ENCODE data around the gene PLLP. TPM values are rescaled to one million over a fixed set of nuclear protein-coding genes. Genes with fewer than 3 reads are reported as not detected.

Gene PLLP
- total RNA-seq, 4 donors from 2014 or later: 3.6 to 10.7 (median 6.4) TPM

DNA sequence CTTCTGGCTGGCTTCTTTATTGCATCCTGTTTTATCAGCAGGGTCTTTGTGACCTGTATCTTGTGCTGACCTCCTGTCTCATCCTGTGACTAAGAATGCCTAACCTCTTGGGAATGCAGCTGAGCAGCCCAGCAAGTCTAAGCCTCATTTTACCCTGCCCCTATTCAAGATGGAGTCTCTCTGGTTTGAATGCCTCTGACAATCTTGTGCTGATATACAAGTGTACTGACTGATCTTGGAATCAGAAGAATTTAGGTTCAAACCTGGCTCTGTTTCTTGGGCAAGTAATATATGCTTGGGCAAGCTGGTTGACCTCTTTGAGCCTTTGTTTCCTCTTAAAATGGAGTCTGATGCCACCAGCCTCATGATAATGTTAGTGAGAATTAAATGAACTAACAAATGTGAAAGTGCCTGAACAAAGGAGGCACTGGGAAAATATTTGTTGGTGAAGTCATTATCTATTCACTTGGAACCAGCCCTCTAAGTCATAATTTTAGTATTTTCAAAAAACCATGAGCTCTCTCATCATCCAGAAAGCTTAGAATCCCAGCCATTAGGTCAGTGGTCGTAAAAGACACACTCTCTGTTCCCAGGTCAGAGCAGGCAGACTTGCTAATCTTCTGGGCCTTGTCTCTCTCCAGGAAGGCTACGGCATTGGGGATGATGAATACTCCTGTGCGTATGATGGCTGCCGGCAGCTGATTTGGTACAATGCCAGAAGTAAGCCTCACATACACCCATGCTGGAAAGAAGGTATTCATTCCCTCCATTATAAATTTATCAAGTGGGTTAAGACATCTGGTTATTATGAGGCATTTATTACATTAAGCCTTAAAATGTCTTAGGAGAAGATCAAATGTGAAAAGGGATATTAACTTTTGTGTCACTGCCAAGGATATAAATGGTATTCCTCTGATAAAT lies 57.5 kb downstream of the PLLP start:
- Histone ChIP-seq H3K27me3 (no peaks in the 10 kb centered on the region), H3K27ac (replicated peaks in 1 of 4) (no peak overlapping the region), H3K9me3 (no peaks in the 10 kb centered on the region), H3K4me3 (no peak overlapping the region), H3K36me3 (peaks cover 43 to 98% (median 92%) of the 10 kb centered on the region in 4 donors), H3K4me1 (no peaks in the 10 kb centered on the region)
- intact Hi-C loops (cut with DNase I): no loop called here
- 58% methylated on average over 3 of the region's 4 CpGs for WGBS
- DNase-seq (ENCODE audit: extremely low spot score): no peak
- TF ChIP-seq POLR2A (IDR thresholded peaks at IDR 0.05; ENCODE audit: low read depth) (no peak), POLR2AphosphoS5 (IDR thresholded peaks at IDR 0.05) (no peak), EP300 (IDR thresholded peaks at IDR 0.05) (no peak)
- TF ChIP-seq, protein P1, sequence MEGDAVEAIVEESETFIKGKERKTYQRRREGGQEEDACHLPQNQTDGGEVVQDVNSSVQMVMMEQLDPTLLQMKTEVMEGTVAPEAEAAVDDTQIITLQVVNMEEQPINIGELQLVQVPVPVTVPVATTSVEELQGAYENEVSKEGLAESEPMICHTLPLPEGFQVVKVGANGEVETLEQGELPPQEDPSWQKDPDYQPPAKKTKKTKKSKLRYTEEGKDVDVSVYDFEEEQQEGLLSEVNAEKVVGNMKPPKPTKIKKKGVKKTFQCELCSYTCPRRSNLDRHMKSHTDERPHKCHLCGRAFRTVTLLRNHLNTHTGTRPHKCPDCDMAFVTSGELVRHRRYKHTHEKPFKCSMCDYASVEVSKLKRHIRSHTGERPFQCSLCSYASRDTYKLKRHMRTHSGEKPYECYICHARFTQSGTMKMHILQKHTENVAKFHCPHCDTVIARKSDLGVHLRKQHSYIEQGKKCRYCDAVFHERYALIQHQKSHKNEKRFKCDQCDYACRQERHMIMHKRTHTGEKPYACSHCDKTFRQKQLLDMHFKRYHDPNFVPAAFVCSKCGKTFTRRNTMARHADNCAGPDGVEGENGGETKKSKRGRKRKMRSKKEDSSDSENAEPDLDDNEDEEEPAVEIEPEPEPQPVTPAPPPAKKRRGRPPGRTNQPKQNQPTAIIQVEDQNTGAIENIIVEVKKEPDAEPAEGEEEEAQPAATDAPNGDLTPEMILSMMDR (IDR thresholded peaks at IDR 0.05): no peak

DNA sequence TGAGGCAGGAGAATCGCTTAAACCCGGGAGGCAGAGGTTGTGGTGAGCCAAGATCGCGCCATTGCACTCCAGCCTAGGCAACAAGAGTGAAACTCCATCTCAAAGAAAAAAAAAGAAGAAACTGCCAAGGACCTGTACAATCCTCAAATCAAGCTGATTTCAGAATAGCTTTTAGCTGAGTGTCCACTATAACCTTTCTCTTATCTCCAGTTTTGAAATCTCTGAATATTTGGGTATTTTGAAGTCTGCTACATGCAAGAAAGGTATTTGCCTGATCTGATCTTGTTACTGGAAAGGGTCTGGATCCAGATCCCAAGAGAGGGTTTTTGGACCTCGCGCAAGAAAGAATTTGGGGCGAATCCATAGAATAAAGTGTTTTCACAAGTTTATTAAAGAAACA lies 58.5 kb downstream of the PLLP start:
- intact Hi-C loops (cut with DNase I): no loop called here
- no peak overlapping the region for H3K4me3 ChIP-seq
- DNase-seq (ENCODE audit: extremely low spot score): no peak
- WGBS: 95% methylated on average over 7 of the region's 7 CpGs
- no peaks in the 10 kb centered on the region for H3K9me3 ChIP-seq
- H3K27me3 ChIP-seq: no peaks in the 10 kb centered on the region
- peaks cover 42 to 98% (median 92%) of the 10 kb centered on the region in 4 donors for H3K36me3 ChIP-seq
- H3K27ac ChIP-seq (replicated peaks in 1 of 4): no peak overlapping the region
- TF ChIP-seq, protein P1 (IDR thresholded peaks at IDR 0.05): no peak
- H3K4me1 ChIP-seq: no peaks in the 10 kb centered on the region

DNA sequence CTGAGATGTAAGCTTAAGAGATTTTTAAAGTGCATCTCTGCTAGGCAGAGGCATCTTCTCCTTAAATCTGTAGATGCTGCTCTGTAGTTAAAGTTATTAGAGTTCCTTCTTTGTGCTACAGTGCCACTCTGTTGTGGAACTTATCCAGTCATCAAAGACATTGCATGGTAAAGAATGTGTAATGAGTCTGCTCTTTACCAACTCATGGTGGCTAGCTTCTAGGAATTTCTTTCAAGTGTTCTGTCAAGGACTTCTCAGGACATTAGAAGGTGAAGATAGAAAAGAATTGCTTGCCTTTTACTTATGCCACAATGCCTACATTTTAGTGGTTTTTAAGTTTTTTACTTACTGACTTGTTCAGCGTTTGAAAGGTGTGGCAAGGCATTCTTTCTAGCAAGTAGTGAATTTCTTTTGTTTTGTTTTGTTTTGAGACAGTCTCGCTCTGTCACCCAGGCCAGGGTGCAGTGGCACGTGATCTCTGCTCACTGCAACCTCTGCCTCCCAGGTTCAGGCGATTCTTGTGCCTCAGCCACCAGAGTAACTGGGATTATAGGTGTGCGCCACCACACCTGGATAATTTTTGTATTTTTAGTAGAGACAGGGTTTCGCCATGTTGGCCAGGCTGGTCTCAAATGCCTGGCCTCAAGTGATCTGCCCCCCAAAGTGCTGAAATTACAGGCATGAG lies 59.7 kb downstream of the PLLP start:
- H3K4me3 ChIP-seq: no peak overlapping the region
- no peak for DNase-seq (ENCODE audit: extremely low spot score)
- H3K9me3 ChIP-seq: no peaks in the 10 kb centered on the region
- H3K36me3 ChIP-seq: peaks cover 37 to 96% (median 88%) of the 10 kb centered on the region in 4 donors
- H3K27me3 ChIP-seq: no peaks in the 10 kb centered on the region
- intact Hi-C loops (cut with DNase I): no loop called here
- no peaks in the 10 kb centered on the region for H3K4me1 ChIP-seq
- TF ChIP-seq EP300 (IDR thresholded peaks at IDR 0.05): no peak
- no peak for TF ChIP-seq POLR2A (IDR thresholded peaks at IDR 0.05; ENCODE audit: low read depth)
- TF ChIP-seq, protein P1 (IDR thresholded peaks at IDR 0.05): no peak
- TF ChIP-seq POLR2AphosphoS5 (IDR thresholded peaks at IDR 0.05): no peak
- no peak overlapping the region for H3K27ac ChIP-seq (replicated peaks in 1 of 4)
- whole genome bisulfite sequencing: 98% methylated on average over 6 of the region's 6 CpGs

DNA sequence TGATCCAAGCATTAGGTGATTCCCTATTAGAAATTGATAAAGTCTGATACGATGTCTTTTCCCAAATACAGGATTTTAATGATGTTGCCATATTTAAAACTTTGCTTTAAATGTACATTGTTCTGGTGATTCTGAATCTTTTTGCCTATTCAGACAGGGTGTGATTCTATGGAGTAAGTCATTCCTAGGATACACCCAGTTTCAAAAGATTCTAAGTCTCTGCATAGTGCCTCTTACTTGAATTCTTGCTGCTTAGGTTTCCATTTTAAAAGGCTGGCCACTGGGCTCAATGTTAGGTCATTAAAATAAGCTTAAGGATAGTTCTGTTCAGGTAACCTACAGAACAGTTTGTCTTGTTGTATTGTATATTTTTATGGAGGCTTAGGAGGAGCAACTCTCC lies 61.4 kb downstream of the PLLP start:
- H3K4me1 ChIP-seq: no peaks in the 10 kb centered on the region
- no peak overlapping the region for H3K27ac ChIP-seq (replicated peaks in 1 of 4)
- 72% methylated on average over 1 of the region's 1 CpG for WGBS
- H3K9me3 ChIP-seq: no peaks in the 10 kb centered on the region
- no peak for DNase-seq (ENCODE audit: extremely low spot score)
- TF ChIP-seq, protein P1 (IDR thresholded peaks at IDR 0.05): no peak
- no peak for TF ChIP-seq POLR2AphosphoS5 (IDR thresholded peaks at IDR 0.05)
- intact Hi-C loops (cut with DNase I): no loop called here
- H3K4me3 ChIP-seq: no peak overlapping the region
- peaks cover 38 to 96% (median 88%) of the 10 kb centered on the region in 4 donors for H3K36me3 ChIP-seq
- no peaks in the 10 kb centered on the region for H3K27me3 ChIP-seq

Measured in esophagus muscularis mucosa (tissue), 4 donors.